ENCODE measurements around the gene G6PC3.

DNA sequence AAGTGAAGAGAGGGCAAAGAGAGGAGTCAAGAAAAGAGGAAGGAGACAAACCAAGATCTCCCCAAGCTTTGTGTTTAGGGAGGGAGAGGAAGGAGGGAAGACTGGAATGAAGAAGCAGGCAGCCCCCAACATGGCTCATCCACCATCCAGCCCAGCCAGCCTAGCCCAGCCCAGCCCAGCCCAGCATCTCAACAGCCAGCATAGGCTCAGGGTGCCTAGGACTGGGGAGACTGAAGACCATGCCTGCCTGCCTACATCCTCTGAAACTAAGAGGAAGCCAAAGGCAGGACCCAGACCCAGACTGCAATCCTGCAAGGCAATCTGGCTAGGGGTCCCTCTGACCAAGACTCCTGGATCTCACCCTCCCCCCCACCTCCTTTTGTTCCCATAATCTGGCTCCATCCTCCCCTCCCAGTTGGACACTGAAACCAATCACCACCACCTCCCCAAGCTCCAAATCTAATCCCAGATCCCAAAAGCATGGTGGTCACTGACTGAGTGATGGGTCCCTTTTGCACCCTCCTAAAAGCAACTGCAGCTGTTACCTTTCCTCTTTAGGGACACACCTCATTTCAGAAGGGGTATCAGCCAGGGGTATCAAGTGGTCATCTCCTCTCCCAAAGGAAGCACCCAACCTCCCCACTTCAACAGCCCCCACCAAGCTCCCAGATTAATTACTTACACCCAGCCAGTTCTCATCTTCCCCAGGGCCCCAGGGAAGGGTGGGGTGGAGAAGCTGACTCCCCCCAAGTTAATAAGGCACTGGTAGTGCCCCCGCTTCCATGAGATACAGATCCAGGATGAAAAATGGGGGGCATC is 51.7 kb downstream of the G6PC3 start:
- TF ChIP-seq POLR2AphosphoS5 (IDR thresholded peaks at IDR 0.05; ENCODE audit: low read depth, low read length) (no peak), POLR2A (IDR thresholded peaks at IDR 0.05; ENCODE audit: low read depth, low read length) (no peak), TAF1 (IDR thresholded peaks at IDR 0.05; ENCODE audit: borderline replicate concordance, low read depth, low read length) (no peak)
